Measurements from ENCODE around the gene MYO18A. TPM values are rescaled to one million over a fixed set of nuclear protein-coding genes. Genes with fewer than 3 reads are reported as not detected.

MYO18A gene
- total and polyA plus RNA-seq, 2 donors from 2014 or later = 25.6 to 60.7 TPM

DNA sequence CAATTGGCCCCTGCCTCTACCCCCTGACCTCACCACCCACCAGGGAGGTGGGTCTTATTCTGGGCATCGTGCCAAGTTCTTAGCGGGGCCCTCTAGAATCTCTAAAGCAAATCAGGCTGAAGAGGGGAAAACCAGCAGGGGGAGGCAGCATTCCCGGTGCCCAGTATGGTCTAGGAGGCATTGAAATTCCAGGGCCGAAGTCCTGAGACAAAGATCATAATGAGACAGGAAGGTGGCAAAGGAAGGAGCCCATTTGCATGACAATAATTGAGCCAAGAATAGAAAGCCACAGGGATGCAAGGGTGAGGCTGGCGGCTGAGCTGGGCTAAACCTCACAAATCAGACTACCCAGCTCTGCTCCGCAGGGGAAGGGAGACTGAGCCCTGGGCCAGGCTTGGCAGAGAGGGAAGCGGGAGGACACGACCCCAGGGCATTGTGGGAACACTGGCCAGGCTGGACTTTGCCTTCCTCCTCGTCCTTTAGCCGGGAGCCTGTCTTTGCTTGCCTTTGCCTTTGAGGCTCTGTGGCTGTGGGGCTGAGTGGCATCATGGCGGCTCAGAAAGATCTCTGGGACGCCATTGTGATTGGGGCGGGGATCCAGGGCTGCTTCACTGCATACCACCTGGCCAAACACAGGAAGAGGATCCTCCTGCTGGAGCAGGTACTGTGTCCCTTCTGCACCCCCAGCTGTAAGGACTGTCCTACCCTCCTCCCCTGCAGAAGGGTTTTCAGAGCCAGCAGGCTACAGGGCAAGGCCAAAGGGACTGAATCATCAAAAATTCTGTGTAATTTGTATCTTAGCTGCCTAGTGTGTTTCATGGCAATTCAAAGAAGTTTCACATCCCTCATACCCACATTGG lies 137.3 kb downstream of the MYO18A start, which contains the start of gene PIPOX:
PIPOX (plus strand) TSS at position 463 of the 860 bp plus-strand sequence; CDS start at position 548, 85 bp downstream.
- TF ChIP-seq, protein P1, sequence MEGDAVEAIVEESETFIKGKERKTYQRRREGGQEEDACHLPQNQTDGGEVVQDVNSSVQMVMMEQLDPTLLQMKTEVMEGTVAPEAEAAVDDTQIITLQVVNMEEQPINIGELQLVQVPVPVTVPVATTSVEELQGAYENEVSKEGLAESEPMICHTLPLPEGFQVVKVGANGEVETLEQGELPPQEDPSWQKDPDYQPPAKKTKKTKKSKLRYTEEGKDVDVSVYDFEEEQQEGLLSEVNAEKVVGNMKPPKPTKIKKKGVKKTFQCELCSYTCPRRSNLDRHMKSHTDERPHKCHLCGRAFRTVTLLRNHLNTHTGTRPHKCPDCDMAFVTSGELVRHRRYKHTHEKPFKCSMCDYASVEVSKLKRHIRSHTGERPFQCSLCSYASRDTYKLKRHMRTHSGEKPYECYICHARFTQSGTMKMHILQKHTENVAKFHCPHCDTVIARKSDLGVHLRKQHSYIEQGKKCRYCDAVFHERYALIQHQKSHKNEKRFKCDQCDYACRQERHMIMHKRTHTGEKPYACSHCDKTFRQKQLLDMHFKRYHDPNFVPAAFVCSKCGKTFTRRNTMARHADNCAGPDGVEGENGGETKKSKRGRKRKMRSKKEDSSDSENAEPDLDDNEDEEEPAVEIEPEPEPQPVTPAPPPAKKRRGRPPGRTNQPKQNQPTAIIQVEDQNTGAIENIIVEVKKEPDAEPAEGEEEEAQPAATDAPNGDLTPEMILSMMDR (IDR thresholded peaks at IDR 0.05; ENCODE audit: borderline replicate concordance, extremely low read depth, insufficient read depth) = peak; percentile 10
- Histone ChIP-seq H3K27me3 (ENCODE audit: control insufficient read depth, insufficient read depth, low read length) (no peaks in the 10 kb centered on the region), H3K27ac (ENCODE audit: low read depth in 2 of 2, low read length in 2 of 2) (peak within 1 kb of the TSS; percentile 38 to 41), H3K9ac (ENCODE audit: low read length in 3 of 3) (no peak within 1 kb of the TSS), H3K36me3 (ENCODE audit: control insufficient read depth in 2 of 3, insufficient read depth in 3 of 3, low read length in 3 of 3) (peaks cover 0 to 2% (median 0%) of the 10 kb centered on the region in 3 donors), H3K4me3 (ENCODE audit: low read length in 3 of 3) (peak within 1 kb of the TSS in 2 of 3 donors; percentile 56 to 60), H3K4me1 (ENCODE audit: control insufficient read depth in 2 of 3, insufficient read depth in 2 of 3, low read depth in 1 of 3, low read length in 3 of 3) (peaks cover 0 to 12% (median 7%) of the 10 kb centered on the region in 3 donors), H3K9me3 (ENCODE audit: control insufficient read depth in 2 of 3, insufficient read depth in 1 of 3, low read length in 3 of 3) (no peaks in the 10 kb centered on the region)
- peak in 4 of 5 donors; percentile 62 to 83 (median 66) for DNase-seq
- FAIRE-seq = no peak
- intact Hi-C loops (cut with DNase I) = no loop called here

DNA sequence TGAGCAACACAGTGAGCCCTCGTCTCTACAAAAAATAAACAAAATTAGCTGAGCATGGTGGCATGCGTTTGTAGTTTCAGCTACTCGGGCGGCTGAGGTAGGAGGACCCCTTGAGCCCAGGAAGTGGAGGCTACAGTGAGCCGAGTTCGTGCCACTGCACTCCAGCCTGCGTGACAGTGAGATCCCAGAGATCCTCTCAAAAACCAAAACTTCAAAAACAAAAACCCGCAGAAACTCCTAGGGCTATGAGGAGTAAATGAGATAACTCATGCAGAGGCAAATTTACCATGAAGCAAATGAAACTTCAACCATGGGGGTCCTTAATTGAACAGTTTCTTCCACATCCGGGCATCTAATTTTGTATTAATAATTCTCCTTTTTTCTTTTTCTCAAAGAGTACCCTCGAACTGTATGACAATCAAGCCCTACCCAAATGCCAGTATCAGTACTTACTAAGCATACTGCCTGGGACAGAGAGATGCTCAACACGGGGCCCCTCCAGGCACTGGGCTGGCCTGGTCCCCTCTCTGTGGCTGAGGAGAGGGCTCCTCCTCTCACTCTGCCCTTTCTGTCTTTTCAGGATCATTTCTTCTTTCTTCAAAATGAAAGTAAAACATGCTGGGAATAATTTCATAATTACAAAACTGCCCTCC lies 138.0 kb downstream of the MYO18A start:
- peaks cover 0 to 12% (median 7%) of the 10 kb centered on the region in 3 donors for H3K4me1 ChIP-seq (ENCODE audit: control insufficient read depth in 2 of 3, insufficient read depth in 2 of 3, low read depth in 1 of 3, low read length in 3 of 3)
- intact Hi-C loops (cut with DNase I) = no loop called here
- no peak for DNase-seq
- peak overlapping the region in 1 of 3 donors; percentile 60 for H3K4me3 ChIP-seq (ENCODE audit: low read length in 3 of 3)
- no peak for FAIRE-seq
- H3K9me3 ChIP-seq (ENCODE audit: control insufficient read depth in 2 of 3, insufficient read depth in 1 of 3, low read length in 3 of 3) = no peaks in the 10 kb centered on the region
- no peaks in the 10 kb centered on the region for H3K27me3 ChIP-seq (ENCODE audit: control insufficient read depth, insufficient read depth, low read length)
- no peak overlapping the region for H3K9ac ChIP-seq (ENCODE audit: low read length in 3 of 3)
- H3K36me3 ChIP-seq (ENCODE audit: control insufficient read depth in 2 of 3, insufficient read depth in 3 of 3, low read length in 3 of 3) = peaks cover 0 to 2% (median 0%) of the 10 kb centered on the region in 3 donors
- peak overlapping the region in 1 of 2 donors; percentile 38 for H3K27ac ChIP-seq (ENCODE audit: low read depth in 2 of 2, low read length in 2 of 2)
- TF ChIP-seq, protein P1 (IDR thresholded peaks at IDR 0.05; ENCODE audit: borderline replicate concordance, extremely low read depth, insufficient read depth) = no peak

DNA sequence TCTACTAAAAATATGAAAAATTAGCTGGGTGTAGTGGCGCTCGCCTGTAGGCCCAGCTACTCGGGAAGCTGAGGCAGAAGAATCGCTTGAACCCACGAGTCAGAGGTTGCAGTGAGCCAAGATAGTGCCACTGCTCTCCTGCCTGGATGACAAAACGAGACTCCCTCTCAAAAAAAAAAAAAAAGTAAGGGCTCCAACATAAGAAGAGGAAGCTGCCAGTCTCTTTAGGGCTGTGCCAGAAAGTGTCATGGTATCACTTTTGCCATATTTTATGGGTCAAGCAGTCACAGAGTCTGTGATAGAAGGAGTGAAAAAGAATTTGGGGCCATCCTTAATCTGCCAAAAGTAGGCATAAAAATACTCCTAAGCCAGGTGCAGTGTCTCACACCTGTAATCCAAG lies 138.6 kb downstream of the MYO18A start:
- TF ChIP-seq, protein P1 (IDR thresholded peaks at IDR 0.05; ENCODE audit: borderline replicate concordance, extremely low read depth, insufficient read depth) = no peak
- FAIRE-seq (no peak), DNase-seq (no peak)
- Histone ChIP-seq H3K4me1 (ENCODE audit: control insufficient read depth in 2 of 3, insufficient read depth in 2 of 3, low read depth in 1 of 3, low read length in 3 of 3) (peaks cover 0 to 10% (median 7%) of the 10 kb centered on the region in 3 donors), H3K27me3 (ENCODE audit: control insufficient read depth, insufficient read depth, low read length) (no peaks in the 10 kb centered on the region), H3K4me3 (ENCODE audit: low read length in 3 of 3) (no peak overlapping the region), H3K36me3 (ENCODE audit: control insufficient read depth in 2 of 3, insufficient read depth in 3 of 3, low read length in 3 of 3) (peaks cover 0 to under 1% (median 0%) of the 10 kb centered on the region in 3 donors), H3K27ac (ENCODE audit: low read depth in 2 of 2, low read length in 2 of 2) (no peak overlapping the region), H3K9ac (ENCODE audit: low read length in 3 of 3) (no peak overlapping the region), H3K9me3 (ENCODE audit: control insufficient read depth in 2 of 3, insufficient read depth in 1 of 3, low read length in 3 of 3) (no peaks in the 10 kb centered on the region)
- intact Hi-C loops (cut with DNase I) = no loop called here

All from kidney (tissue), 14 donors.